ENCODE data around the gene GMDS.
A peak's percentile ranks its signal among the peaks of the same experiment; 100 is the strongest.
"Not testable (repeated sequence)": the region's sequence is repeated elsewhere in the genome, so short reads cannot be mapped to it uniquely, and the experiment has no call there.

Gene GMDS

GRCh38 chr6:1867197-1867596 lies 378.2 kb downstream of the GMDS start:
- DNase-seq, result no peak

GRCh38 chr6:1865585-1865984 lies 379.8 kb downstream of the GMDS start:
- peak in 16 of 56 donors; percentile 7 to 52 (median 24) for DNase-seq

GRCh38 chr6:1864496-1864895 lies 380.9 kb downstream of the GMDS start:
- no peak for DNase-seq

GRCh38 chr6:1862411-1862810 lies 383.0 kb downstream of the GMDS start:
- no peak for DNase-seq

- no peak for DNase-seq
Observed at GRCh38 chr6:1860756-1861348, 384.6 kb downstream of the GMDS start.

- no peak for DNase-seq
Observed at GRCh38 chr6:1858859-1859258, 386.5 kb downstream of the GMDS start.

GRCh38 chr6:1858196-1858595 lies 387.2 kb downstream of the GMDS start:
- no peak for DNase-seq

GRCh38 chr6:1856381-1856780 lies 389.0 kb downstream of the GMDS start:
- DNase-seq, result peak in 5 of 56 donors; percentile 5 to 52 (median 14)

GRCh38 chr6:1855890-1856289 lies 389.5 kb downstream of the GMDS start:
- DNase-seq, result no peak

- no peak for DNase-seq
Observed at GRCh38 chr6:1854296-1854695, 391.1 kb downstream of the GMDS start.

- no peak for DNase-seq
Observed at GRCh38 chr6:1853761-1854160, 391.6 kb downstream of the GMDS start.

- DNase-seq, result no peak
Observed at GRCh38 chr6:1851681-1852456, 393.5 kb downstream of the GMDS start.

GRCh38 chr6:1850840-1851157 lies 394.6 kb downstream of the GMDS start:
- DNase-seq, result no peak

- peak in 1 of 56 donors; percentile 6 for DNase-seq
Observed at GRCh38 chr6:1850121-1850839, 395.1 kb downstream of the GMDS start.

GRCh38 chr6:1849691-1850090 lies 395.7 kb downstream of the GMDS start:
- DNase-seq, result no peak

GRCh38 chr6:1848752-1849151 lies 396.7 kb downstream of the GMDS start:
- no peak for DNase-seq

GRCh38 chr6:1846611-1847010 lies 398.8 kb downstream of the GMDS start:
- no peak for DNase-seq

GRCh38 chr6:1845543-1845942 lies 399.9 kb downstream of the GMDS start:
- not testable (repeated sequence) for DNase-seq

GRCh38 chr6:1842334-1842733 lies 403.1 kb downstream of the GMDS start:
- DNase-seq, result no peak

- no peak for DNase-seq
Observed at GRCh38 chr6:1841136-1841535, 404.3 kb downstream of the GMDS start.

- DNase-seq, result no peak
Observed at GRCh38 chr6:1840491-1841121, 404.8 kb downstream of the GMDS start.

- DNase-seq, result no peak
Observed at GRCh38 chr6:1839361-1839760, 406.0 kb downstream of the GMDS start.

Measured in amygdala (tissue), 56 donors.